22Rv1 (cell line): ENCODE results near the gene TMEM143.

Source experiments
- ZFX ChIP-seq: fragments of 450-650 bp; IDR thresholded peaks from 2 replicates; pipeline ENCODE4 v1.6.1; 2017; ENCODE audit warnings: antibody characterized with exemption, borderline replicate concordance
- TF ChIP-seq, protein P1 (sequence below): fragments of 450-650 bp; IDR thresholded peaks from 2 replicates; pipeline ENCODE4 v1.5.1; 2017; ENCODE audit warnings: mild to moderate bottlenecking

DNA sequence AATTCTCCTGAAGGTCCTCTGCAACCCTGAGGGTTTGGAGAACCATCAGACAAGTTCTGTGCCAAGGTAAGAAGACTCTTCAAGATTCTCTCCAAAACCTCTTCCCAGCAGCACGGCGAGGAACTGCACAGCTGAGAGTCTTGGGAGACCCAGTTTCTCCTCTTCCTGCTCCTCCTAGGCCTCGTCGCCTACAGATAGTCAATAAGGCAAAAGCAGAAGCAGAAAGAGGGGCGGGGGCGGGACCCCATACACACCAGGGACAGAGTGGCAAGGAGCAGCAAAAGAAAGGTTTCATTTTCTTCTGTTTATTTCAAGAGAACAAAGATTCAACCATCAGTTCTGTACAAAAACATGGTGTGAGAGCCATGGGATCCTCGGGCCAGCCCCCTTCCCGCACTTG, 18.5 kb upstream of the TMEM143 start:
- TF ChIP-seq, protein P1, sequence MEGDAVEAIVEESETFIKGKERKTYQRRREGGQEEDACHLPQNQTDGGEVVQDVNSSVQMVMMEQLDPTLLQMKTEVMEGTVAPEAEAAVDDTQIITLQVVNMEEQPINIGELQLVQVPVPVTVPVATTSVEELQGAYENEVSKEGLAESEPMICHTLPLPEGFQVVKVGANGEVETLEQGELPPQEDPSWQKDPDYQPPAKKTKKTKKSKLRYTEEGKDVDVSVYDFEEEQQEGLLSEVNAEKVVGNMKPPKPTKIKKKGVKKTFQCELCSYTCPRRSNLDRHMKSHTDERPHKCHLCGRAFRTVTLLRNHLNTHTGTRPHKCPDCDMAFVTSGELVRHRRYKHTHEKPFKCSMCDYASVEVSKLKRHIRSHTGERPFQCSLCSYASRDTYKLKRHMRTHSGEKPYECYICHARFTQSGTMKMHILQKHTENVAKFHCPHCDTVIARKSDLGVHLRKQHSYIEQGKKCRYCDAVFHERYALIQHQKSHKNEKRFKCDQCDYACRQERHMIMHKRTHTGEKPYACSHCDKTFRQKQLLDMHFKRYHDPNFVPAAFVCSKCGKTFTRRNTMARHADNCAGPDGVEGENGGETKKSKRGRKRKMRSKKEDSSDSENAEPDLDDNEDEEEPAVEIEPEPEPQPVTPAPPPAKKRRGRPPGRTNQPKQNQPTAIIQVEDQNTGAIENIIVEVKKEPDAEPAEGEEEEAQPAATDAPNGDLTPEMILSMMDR = no peak
- no peak for TF ChIP-seq ZFX
